Uterus (tissue), 2 donors: ENCODE measurements around the gene SMARCE1.

Experiments used
- POLR2A ChIP-seq, 2 donors: fragments of 450-650 bp; IDR thresholded peaks; one replicate each; pipeline ENCODE4 v1.6.1; 2016; ENCODE audit warnings: antibody characterized with exemption in 2 of 2, mild to moderate bottlenecking in 1 of 2, moderate library complexity in 1 of 2
- TF ChIP-seq, protein P1 (sequence below), 4 experiments: fragments of 200-600 bp in 2 of 4; fragments of 450-650 bp in 2 of 4; sonication (generic) in 2 of 4; IDR thresholded peaks; one replicate each; pipeline ENCODE4 v1.5.1; 2016 to 2019; ENCODE audit warnings: antibody characterized with exemption in 4 of 4, mild to moderate bottlenecking in 2 of 4, moderate library complexity in 1 of 4

DNA sequence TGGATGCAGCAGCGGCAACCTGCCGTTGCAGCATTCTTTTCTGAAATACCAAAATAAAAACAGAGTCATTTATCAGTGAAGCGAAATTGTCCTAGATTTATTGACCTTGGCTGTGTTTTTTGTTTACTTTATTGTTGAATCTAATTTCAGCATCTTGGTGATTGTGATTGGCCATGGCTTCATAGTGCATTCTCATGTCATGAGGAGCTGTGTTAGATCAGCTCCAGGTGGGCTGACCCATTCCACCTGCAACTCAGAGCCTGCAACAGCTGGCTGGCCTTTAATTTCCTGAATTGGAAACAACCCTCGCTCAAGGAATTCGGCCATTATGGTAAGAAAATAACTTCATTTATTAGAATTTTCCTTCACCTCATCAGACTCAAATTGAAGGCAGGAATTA is 39.5 kb upstream of the SMARCE1 start:
- no peak for TF ChIP-seq POLR2A (IDR thresholded peaks at IDR 0.05)
- TF ChIP-seq, protein P1, sequence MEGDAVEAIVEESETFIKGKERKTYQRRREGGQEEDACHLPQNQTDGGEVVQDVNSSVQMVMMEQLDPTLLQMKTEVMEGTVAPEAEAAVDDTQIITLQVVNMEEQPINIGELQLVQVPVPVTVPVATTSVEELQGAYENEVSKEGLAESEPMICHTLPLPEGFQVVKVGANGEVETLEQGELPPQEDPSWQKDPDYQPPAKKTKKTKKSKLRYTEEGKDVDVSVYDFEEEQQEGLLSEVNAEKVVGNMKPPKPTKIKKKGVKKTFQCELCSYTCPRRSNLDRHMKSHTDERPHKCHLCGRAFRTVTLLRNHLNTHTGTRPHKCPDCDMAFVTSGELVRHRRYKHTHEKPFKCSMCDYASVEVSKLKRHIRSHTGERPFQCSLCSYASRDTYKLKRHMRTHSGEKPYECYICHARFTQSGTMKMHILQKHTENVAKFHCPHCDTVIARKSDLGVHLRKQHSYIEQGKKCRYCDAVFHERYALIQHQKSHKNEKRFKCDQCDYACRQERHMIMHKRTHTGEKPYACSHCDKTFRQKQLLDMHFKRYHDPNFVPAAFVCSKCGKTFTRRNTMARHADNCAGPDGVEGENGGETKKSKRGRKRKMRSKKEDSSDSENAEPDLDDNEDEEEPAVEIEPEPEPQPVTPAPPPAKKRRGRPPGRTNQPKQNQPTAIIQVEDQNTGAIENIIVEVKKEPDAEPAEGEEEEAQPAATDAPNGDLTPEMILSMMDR (IDR thresholded peaks at IDR 0.05): no peak
